Activated T-cell treated with anti-CD3 and anti-CD28 coated beads, Interleukin-2, amount 50 U/mL, for 72 hours (primary cell): Measurements from ENCODE around the gene SLC26A1. TPM values are rescaled to one million over a fixed set of nuclear protein-coding genes. Genes with fewer than 3 reads are reported as not detected.

Experiments
- ATAC-seq, 2 donors: fragments of 150-1000 bp; cut with Tn5 transposase; replicated peaks in 1 of 2; 2 replicates each; pipeline ENCODE4 v1.10.0; 2021; ENCODE audit warnings: moderate library complexity in 2 of 2, mild to moderate bottlenecking in 1 of 2
- DNase-seq, 2 donors: peaks; one replicate each; pipeline ENCODE4 v3.0.0; 2021 to 2022; ENCODE audit warnings: mixed read lengths in 1 of 2
- H3K27ac Mint-ChIP-seq: one replicate; pipeline ENCODE4 v1.8.0; 2022; ENCODE audit warnings: mild to moderate bottlenecking, moderate library complexity, mixed read lengths
- H3K27me3 Mint-ChIP-seq: one replicate; pipeline ENCODE4 v1.8.0; 2022; ENCODE audit warnings: low read depth, mixed read lengths
- H3K36me3 Mint-ChIP-seq, 2 donors: one replicate each; pipeline ENCODE4 v1.8.0; 2022; ENCODE audit warnings: mixed read lengths in 2 of 2, mild to moderate bottlenecking in 1 of 2; ENCODE audit not compliant: insufficient read depth in 2 of 2
- H3K4me1 Mint-ChIP-seq: one replicate; pipeline ENCODE4 v1.8.0; 2022; ENCODE audit warnings: low read depth, mixed read lengths
- H3K4me3 Mint-ChIP-seq, 2 donors: one replicate each; pipeline ENCODE4 v1.8.0; 2022; ENCODE audit warnings: mild to moderate bottlenecking in 2 of 2, mixed read lengths in 2 of 2, moderate library complexity in 2 of 2
- H3K9me3 Mint-ChIP-seq, 2 donors: one replicate each; pipeline ENCODE4 v1.8.0; 2022; ENCODE audit warnings: mixed read lengths in 2 of 2
- total RNA-seq, 2 donors: library from RNA; stranded (reverse); gene quantifications; one replicate each; pipeline ENCODE4 v1.2.3, GENCODE V29; 2022

Gene SLC26A1
- total RNA-seq, 2 donors from 2014 or later: not detected

DNA sequence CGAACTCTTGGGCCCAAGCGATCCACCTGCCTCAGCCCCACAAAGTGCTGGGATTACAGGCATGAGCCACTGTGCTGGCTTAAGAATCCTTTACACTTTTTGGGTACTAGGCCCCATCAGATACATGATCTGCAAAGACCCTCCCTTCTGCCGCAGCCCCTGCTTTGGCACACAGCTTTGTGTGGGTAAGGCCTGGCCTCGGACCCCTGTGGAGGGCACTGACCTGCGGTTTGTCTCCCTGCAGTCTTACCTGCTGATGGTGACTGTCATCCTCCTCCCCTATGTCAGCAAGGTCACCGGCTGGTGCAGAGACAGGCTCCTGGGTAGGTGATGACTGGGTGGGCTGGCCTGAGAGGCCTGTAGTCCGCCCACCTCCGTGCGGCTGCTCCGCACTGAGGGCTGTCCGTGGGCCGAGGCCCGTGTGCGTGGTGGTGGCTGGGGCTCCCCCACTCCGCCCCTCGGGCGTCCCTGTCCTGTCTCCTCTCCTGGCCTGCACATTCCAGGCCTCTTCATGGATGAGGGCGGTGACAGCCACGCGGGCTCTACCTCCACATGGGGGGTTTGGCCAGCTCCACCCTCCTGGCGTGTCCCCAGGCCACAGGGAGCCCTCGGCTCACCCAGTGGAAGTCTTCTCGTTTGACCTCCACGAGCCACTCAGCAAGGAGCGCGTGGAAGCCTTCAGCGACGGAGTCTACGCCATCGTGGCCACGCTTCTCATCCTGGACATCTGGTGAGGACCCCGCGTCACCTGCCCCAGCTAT, 37.9 kb downstream of the SLC26A1 start:
- Mint-ChIP-seq H3K9me3 (no peaks in the 10 kb centered on the region), H3K36me3 (no peaks in the 10 kb centered on the region), H3K4me1 (no peaks in the 10 kb centered on the region), H3K4me3 (no peak overlapping the region), H3K27me3 (no peaks in the 10 kb centered on the region), H3K27ac (no peak overlapping the region)
- ATAC-seq: no peak
- DNase-seq: no peak

DNA sequence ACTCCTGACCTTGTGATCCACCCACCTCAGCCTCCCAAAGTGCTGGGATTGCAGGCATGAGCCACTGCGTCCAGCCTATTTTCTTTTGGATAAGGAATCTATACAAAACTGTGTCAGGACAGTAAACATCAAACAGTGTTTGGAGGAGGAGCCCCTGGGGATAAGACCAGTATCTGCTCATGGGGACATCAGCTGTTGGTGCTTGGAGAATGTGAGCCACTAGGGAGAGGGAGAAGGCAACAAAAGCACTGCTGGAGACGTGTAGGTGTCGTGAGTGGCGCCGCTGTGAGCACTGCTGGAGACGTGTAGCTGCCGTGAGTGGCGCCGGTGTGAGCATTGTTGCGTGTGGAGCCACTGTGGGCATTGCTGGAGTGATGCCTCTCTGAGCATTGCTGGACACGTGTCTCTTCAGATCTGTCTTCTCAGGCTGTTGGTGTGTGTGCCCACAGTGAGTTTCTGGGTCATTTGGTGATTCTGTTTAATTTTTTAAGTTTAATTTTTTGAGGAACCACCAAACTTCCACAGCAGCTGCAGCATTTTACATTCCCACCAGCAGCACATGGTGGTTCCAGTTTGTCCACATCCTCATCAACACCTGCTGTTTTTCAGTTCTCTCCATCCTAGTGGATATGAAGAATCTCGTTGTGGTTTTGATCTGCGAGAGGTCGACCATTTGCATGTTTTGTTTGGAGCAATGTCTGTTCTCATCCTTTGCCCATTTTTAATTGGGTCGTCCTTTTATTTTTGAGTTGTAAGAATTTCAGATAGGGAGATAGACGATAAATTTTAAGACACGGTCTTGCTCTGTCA, 38.8 kb downstream of the SLC26A1 start:
- no peaks in the 10 kb centered on the region for H3K27me3 Mint-ChIP-seq
- H3K27ac Mint-ChIP-seq: no peak overlapping the region
- DNase-seq (no peak), ATAC-seq (no peak)
- H3K4me3 Mint-ChIP-seq: no peak overlapping the region
- H3K9me3 Mint-ChIP-seq: no peaks in the 10 kb centered on the region
- H3K4me1 Mint-ChIP-seq: no peaks in the 10 kb centered on the region
- H3K36me3 Mint-ChIP-seq: no peaks in the 10 kb centered on the region

DNA sequence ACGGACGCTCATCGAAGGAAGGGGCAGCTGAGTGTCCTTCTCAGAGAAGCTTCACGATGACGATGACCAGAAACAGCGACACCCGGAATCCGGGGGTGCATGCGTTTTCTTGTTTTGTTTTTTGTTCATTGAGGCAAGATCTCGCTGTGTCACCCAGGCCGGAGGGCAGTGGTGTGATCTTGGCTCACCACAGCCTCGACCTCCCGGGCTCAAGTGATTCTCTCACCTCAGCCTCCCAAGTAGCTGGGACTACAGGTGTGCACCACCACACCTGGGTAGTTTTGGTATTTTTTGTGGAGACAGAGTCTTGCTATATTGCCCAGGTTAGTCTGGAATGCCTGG, 39.7 kb downstream of the SLC26A1 start:
- no peak overlapping the region for H3K27ac Mint-ChIP-seq
- DNase-seq (no peak), ATAC-seq (no peak)
- H3K4me1 Mint-ChIP-seq: no peaks in the 10 kb centered on the region
- no peaks in the 10 kb centered on the region for H3K36me3 Mint-ChIP-seq
- H3K9me3 Mint-ChIP-seq: no peaks in the 10 kb centered on the region
- no peak overlapping the region for H3K4me3 Mint-ChIP-seq
- H3K27me3 Mint-ChIP-seq: no peaks in the 10 kb centered on the region

DNA sequence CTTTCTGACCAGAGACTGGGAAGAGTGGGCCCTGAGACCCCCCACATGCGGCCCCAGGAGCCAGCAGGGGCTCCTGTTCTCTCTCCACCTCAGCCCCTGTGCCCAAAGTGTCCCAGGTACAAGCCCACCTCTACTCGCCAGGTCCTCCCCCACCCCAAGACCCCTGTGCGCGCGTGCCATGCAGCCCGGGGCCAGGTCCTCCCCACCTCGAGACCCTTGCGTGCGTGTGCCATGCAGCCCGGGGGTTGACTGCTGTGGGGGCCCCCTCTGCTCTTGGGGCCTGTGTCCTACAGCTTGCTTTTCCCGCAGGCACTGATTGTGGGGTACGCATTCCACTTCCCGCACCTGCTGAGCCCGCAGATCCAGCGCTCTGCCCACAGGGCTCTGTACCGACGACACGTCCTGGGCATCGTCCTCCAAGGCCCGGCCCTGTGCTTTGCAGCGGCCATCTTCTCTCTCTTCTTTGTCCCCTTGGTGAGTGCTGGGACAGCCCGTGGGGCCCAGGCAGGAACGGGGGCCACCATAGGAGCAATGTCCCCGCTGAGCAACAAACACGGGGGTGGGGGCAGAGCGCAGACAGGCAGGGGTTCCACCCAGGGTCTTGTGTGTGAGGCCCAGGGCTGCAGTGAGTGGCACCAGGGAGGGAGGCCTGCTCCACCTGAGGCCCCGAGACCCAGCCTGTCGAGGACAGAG, 40.2 kb downstream of the SLC26A1 start:
- ATAC-seq (peak in 1 of 2 donors; percentile 6), DNase-seq (no peak)
- no peaks in the 10 kb centered on the region for H3K36me3 Mint-ChIP-seq
- H3K4me3 Mint-ChIP-seq: no peak overlapping the region
- no peak overlapping the region for H3K27ac Mint-ChIP-seq
- H3K4me1 Mint-ChIP-seq: no peaks in the 10 kb centered on the region
- H3K27me3 Mint-ChIP-seq: no peaks in the 10 kb centered on the region
- H3K9me3 Mint-ChIP-seq: no peaks in the 10 kb centered on the region

DNA sequence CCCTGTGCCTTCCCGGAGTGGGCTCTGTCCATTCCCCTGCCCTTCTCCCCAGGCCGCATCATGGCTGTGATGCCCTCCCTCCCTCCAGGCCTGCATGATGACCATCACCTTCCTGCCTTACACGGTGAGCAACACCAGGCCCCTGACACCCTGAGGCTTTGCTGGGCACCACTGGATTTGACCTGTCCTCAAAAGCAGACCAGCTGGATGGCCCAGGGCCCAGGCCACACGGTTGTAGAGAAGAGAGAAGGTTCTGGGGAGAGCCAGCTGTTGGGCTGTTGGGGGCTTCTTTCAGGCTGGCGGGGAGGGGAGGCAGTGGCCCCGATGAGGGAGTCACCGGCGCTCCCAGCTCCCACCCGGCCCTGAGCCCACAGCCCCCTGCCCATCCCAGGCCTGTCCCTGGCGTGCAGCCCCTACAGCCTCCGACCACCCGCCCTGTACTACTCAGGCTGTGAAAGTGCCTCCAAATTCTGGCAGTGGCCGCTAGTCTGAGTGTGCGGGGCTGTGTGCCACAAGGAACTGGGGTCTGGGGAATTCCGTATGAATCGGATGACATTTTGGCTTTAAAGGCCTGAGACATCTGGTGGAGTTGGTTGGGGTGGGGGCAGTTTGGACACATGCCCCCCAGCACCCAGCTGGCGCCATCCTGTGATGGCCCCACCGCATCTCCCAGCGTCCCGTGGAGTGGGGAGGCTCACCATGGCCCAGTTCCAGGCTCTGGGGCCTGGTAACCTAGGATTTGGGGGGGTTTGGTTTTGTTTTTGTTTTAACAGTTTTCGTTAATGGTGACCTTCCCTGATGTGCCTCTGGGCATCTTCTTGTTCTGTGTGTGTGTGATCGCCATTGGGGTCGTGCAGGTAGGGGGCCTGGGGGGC, 41.4 kb downstream of the SLC26A1 start:
- Mint-ChIP-seq H3K9me3 (no peaks in the 10 kb centered on the region), H3K27ac (no peak overlapping the region), H3K4me3 (no peak overlapping the region), H3K4me1 (no peaks in the 10 kb centered on the region), H3K27me3 (no peaks in the 10 kb centered on the region), H3K36me3 (no peaks in the 10 kb centered on the region)
- DNase-seq (no peak), ATAC-seq (no peak)

DNA sequence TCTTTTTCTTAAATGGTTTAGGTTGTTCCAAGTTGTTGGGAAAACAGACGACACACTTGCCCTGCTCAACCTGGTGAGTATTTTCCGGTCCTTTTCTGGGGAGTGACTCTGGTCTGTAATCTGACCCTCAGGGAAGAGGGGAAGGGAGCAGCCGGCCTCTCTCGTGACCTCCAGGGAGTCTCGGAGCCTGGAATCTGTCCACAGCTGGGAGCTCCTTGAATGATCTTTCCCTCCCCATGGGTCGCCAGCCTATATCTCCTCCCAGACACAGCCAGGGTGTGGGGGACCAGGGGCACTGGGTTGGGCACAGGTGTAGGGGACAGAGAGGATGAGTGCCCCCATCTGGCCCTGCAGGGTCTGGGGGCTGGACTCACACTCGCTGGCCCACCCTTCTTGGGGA, 42.0 kb downstream of the SLC26A1 start:
- no peaks in the 10 kb centered on the region for H3K27me3 Mint-ChIP-seq
- no peak overlapping the region for H3K4me3 Mint-ChIP-seq
- no peaks in the 10 kb centered on the region for H3K4me1 Mint-ChIP-seq
- no peaks in the 10 kb centered on the region for H3K36me3 Mint-ChIP-seq
- H3K9me3 Mint-ChIP-seq: no peaks in the 10 kb centered on the region
- ATAC-seq (no peak), DNase-seq (no peak)
- no peak overlapping the region for H3K27ac Mint-ChIP-seq

DNA sequence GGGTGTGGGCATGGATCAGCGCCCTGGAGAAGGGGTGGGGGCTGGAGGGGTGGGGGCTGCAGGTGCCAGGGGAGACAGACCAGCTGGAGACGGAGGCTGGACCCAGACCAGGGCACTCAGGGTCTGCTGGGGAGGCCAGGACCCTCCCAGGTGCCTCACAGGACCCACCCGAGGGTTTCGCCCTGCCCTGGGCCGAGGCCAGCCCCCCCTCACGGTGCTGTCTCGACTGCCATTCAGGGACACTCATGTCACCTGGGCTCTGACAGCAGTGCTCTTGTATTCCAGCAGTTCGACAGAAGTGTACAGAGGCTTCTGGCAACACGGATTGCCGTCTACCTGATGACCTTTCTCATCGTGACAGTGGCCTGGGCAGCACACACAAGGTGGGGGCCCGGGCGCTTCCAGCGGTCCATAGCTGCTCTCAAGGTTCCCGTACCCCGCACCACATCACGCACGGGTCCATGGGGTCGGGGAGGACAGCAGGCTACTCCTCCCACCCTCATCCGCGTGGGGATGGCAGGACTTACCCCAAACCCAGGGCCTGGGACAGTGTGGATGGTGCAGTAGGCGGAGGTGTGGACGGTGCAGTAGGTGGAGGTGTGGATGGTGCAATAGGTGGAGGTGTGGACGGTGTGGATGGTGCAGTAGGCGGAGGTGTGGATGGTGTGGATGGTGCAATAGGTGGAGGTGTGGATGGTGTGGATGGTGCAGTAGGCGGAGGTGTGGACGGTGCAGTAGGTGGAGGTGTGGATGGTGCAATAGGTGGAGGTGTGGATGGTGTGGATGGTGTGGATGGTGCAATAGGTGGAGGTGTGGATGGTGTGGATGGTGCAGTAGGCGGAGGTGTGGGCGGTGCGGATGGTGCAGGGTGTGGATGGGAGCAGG, 42.8 kb downstream of the SLC26A1 start:
- no peak overlapping the region for H3K27ac Mint-ChIP-seq
- no peaks in the 10 kb centered on the region for H3K27me3 Mint-ChIP-seq
- ATAC-seq: no peak
- DNase-seq: no peak
- no peaks in the 10 kb centered on the region for H3K9me3 Mint-ChIP-seq
- no peaks in the 10 kb centered on the region for H3K4me1 Mint-ChIP-seq
- H3K4me3 Mint-ChIP-seq: no peak overlapping the region
- no peaks in the 10 kb centered on the region for H3K36me3 Mint-ChIP-seq

DNA sequence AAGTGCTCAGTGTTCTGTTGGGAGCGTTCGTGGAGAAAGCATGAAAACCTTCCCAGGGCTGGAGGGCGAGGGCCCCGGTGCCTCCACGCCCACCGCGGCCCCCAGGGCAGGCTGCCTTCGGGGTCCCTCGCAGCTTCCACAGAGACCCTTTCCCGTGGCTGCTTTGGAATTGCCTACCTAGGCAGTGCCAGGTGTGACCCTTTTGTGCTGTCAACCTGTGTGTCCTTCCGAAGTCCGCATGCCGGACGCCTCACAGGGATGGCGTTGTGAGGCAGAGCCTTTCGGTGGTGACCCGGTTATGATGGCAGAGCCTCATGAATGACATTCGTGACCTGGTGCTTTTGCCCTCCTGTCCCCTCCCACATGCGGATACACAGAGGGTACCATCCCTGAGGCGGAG, 43.5 kb downstream of the SLC26A1 start:
- ATAC-seq: no peak

DNA sequence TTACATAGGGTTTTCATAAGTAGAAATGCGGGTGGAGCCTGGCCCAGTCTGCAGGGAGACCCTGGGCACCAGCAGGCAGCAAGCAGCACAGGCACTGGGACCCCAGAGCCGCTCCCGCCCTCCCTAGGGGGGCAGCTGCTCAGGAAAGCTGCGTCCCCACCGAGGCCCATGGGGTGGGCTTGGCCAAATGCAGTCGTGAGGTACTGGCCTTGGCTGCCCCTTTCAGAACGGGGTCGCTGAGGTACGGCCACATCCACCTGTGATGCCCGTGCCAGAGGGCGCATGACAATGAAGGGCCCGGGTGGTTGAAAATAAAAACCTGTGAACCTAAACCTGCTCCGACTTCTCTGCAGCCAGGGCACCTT, 44.3 kb downstream of the SLC26A1 start:
- Mint-ChIP-seq H3K27me3 (no peaks in the 10 kb centered on the region), H3K27ac (no peak overlapping the region), H3K9me3 (no peaks in the 10 kb centered on the region), H3K4me1 (no peaks in the 10 kb centered on the region), H3K4me3 (no peak overlapping the region), H3K36me3 (no peaks in the 10 kb centered on the region)
- DNase-seq (no peak), ATAC-seq (no peak)

More for the DNA sequence above, 43.5 kb downstream of the SLC26A1 start:
- DNase-seq: no peak
- Mint-ChIP-seq H3K9me3 (no peaks in the 10 kb centered on the region), H3K27me3 (no peaks in the 10 kb centered on the region), H3K36me3 (no peaks in the 10 kb centered on the region), H3K27ac (no peak overlapping the region), H3K4me1 (no peaks in the 10 kb centered on the region), H3K4me3 (no peak overlapping the region)

DNA sequence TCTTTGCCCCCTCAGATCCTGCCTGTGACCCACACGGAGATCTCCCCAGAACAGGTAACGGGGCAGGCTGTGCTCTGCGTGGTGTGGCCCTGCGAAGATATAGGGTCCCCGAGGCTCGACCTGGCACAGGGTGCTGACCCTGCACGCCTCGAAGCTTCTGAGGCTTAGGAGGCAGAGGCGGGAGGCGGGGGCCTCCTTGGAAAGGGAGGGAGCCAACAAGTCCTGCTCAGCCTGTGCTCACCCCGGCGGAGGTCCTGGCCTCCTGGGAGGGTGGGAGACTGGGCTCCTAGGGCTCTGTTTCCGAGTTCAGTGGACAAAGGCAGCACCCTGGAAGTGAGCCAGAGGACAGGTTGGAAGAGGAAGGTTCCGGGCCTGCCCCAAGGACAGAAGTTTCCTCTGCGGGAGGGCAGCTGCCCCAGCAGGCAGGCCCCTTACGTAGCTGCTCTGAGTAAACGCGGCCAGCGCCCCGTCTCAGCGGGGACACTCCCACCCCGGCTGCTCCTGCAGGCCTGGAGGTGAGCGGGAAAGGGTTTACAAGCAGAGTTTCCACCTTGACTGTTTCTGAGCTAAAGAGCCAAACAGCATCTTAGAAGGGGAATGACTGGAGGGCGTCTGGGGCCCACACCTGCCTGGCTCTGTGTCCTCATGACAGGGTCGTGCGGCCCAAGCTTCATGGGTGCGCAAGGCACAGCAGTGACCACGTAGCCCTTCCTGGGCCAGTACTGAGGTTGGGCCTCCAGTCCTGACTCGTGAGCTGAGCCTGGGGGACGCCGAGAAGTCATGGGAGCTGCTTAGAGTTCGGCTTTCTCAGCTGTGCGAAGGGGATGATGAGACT, 44.9 kb downstream of the SLC26A1 start:
- Mint-ChIP-seq H3K4me1 (no peaks in the 10 kb centered on the region), H3K4me3 (no peak overlapping the region), H3K36me3 (no peaks in the 10 kb centered on the region), H3K27ac (no peak overlapping the region), H3K9me3 (no peaks in the 10 kb centered on the region), H3K27me3 (no peaks in the 10 kb centered on the region)
- DNase-seq (no peak), ATAC-seq (no peak)

DNA sequence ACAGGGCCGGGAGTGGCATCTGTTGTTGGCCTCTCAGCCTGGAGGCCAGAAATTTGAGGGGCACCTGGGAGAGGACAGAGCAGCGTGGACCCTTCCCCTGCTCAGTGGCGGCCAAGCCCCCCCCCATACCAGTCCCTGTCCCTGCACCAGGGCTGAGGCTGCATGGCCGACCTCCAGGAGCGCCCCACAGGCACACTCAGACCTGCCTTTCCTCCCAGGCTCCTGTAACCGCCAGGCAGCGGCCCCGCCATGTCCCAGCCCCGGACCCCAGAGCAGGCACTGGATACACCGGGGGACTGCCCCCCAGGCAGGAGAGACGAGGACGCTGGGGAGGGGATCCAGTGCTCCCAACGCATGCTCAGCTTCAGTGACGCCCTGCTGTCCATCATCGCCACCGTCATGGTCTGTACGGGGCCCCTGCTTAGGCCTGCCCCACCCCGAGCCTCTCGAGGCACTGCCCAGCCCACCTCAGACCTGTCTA, 45.7 kb downstream of the SLC26A1 start:
- no peaks in the 10 kb centered on the region for H3K36me3 Mint-ChIP-seq
- no peaks in the 10 kb centered on the region for H3K27me3 Mint-ChIP-seq
- H3K4me3 Mint-ChIP-seq: no peak overlapping the region
- H3K9me3 Mint-ChIP-seq: no peaks in the 10 kb centered on the region
- no peak overlapping the region for H3K27ac Mint-ChIP-seq
- DNase-seq (no peak), ATAC-seq (no peak)
- H3K4me1 Mint-ChIP-seq: no peaks in the 10 kb centered on the region
